ENCODE data around the gene ZBED3. TPM values are rescaled to one million over a fixed set of nuclear protein-coding genes. Genes with fewer than 3 reads are reported as not detected.

Gene ZBED3
- total and polyA plus RNA-seq, 2 of the 8 experiments (the other 6 are each of a cell fraction or from before 2014, with no cell fraction given): 7.9 to 9.4 TPM

DNA sequence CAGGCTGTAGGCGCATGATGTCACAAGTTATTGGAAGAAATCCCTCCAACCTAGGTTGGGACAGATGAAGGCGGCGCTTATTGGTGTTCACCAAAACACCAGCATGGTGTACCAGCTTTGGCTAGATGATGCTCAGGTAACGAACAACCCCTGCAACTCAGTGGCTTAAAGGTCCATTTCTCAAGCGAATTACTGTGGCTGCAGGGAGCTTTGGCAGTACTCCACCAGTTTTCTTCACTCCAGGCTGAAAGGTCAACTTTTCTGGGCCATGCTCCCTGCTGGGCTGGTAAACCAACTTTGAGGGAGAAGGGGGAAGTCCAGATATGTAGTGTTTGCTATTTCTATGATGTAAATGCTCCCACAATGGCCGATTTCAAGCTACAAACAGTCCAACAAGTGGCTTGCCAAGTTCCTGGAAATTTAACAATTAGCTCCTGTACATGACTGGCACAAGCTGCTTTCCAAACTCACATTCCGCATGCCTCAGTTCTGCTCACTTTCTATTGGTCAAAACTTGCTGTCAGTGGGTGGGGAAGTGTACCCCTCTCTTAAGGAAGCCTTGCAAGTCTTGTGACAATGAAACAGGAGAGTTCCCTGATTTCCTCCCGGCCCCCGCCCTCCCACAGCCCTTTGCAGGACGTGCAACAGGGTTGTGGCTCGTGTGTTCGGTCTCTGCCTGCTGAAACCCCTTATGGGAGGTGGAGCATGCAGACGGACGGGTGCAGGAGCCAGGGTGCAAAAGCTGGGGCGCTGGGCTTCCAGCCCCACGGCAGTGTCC is 588 bp upstream of the ZBED3 start:
- peak overlapping the region; percentile 79 for H2AFZ ChIP-seq (ENCODE audit: low read length)
- peak overlapping the region; percentile 17 for H3K4ac ChIP-seq (replicated peaks; ENCODE audit: insufficient read length, low read depth, low read length)
- H3K4me1 ChIP-seq (replicated peaks in 1 of 4; ENCODE audit: control insufficient read depth in 3 of 4, insufficient read depth in 4 of 4, low read length in 3 of 4): peaks cover 6 to 10% (median 8%) of the 10 kb centered on the region in 4 experiments; a peak in 6 of 7 replicates
- H2AK5ac ChIP-seq (ENCODE audit: low read depth, low read length): no peak overlapping the region
- peak overlapping the region; percentile 90 for H2BK12ac ChIP-seq (ENCODE audit: low read depth, low read length)
- no peak overlapping the region; the same call in 1 of the 2 replicates for H3K27ac ChIP-seq (ENCODE audit: low read depth, low read length)
- no peak overlapping the region for H3K23ac ChIP-seq (ENCODE audit: insufficient read length)
- H4K91ac ChIP-seq (replicated peaks; ENCODE audit: insufficient read length, low read length): peak overlapping the region; percentile 89
- TF ChIP-seq HDAC2 (IDR thresholded peaks at IDR 0.05; ENCODE audit: borderline replicate concordance in 1 of 2, low read depth in 2 of 2, low read length in 2 of 2) (0 out of 4 replicates have a peak, but pooled peaks of 1 of the 2 experiments have one; percentile 1), RAD21 (IDR thresholded peaks at IDR 0.05 in 1 of 2, conservative IDR thresholded peaks at IDR 0.05 in 1 of 2; ENCODE audit: low read depth in 2 of 2, low read length in 2 of 2) (no peak), KDM1A (IDR thresholded peaks at IDR 0.05; ENCODE audit: borderline replicate concordance, low read length) (no peak), EP300 (IDR thresholded peaks at IDR 0.05; ENCODE audit: borderline replicate concordance in 1 of 2, low read depth in 2 of 2, low read length in 2 of 2) (no peak), POLR2A (IDR thresholded peaks at IDR 0.05; ENCODE audit: control extremely low read depth in 1 of 2, low read depth in 2 of 2, low read length in 2 of 2) (peak in 1 of 2 experiments; percentile 59; a peak in 1 of 3 replicates)
- TF ChIP-seq, protein P1, sequence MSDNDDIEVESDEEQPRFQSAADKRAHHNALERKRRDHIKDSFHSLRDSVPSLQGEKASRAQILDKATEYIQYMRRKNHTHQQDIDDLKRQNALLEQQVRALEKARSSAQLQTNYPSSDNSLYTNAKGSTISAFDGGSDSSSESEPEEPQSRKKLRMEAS (IDR thresholded peaks at IDR 0.05): peak; percentile 29; the same call in 1 of the 2 replicates
- H2BK5ac ChIP-seq (ENCODE audit: low read depth, low read length): peak overlapping the region; percentile 99
- POLR2A ChIA-PET (ENCODE audit: partially characterized antibody): interaction anchor here (0.6 to 5.4 kb wide), 17 partner anchors 8 to 1168 kb away, joined by 3 to 76 read pairs (median 8); partner anchors contain the start of genes AGGF1, F2RL1 and WDR41
- peak overlapping the region; percentile 54; the same call in 1 of the 2 replicates for H4K8ac ChIP-seq (ENCODE audit: extremely low read depth, insufficient read depth, low read length)
- H3K23me2 ChIP-seq (ENCODE audit: low read depth, low read length): peaks cover 7% of the 10 kb centered on the region
- H3K4me3 ChIP-seq (ENCODE audit: extremely low read depth in 1 of 4, insufficient read depth in 2 of 4, low read depth in 3 of 4, low read length in 4 of 4): peak overlapping the region; percentile 58 to 87 (median 74)
- peak overlapping the region; percentile 73; the same call in 1 of the 2 replicates for H2BK15ac ChIP-seq (ENCODE audit: low read length)
- H2BK20ac ChIP-seq (ENCODE audit: low read length): no peak overlapping the region
- no peaks in the 10 kb centered on the region for H3K79me1 ChIP-seq (ENCODE audit: low read depth, low read length)
- H2BK120ac ChIP-seq (replicated peaks; ENCODE audit: low read depth, low read length): peak overlapping the region; percentile 52
- peak overlapping the region; percentile 78 to 85 for H3K4me2 ChIP-seq (ENCODE audit: insufficient read depth in 1 of 2, low read depth in 2 of 2, low read length in 2 of 2)
- WGBS, 2 experiments (ENCODE audit: extremely low coverage in 1 of 2, insufficient coverage in 1 of 2, insufficient read length in 1 of 2, insufficient replicate concordance in 2 of 2, low coverage in 1 of 2, low lambda C conversion rate in 2 of 2, missing lambda C conversion rate in 1 of 2): 59% methylated on average over 16 of the region's 16 CpGs; no CpG with 5 or more reads in 1 of the 2 experiments
- no peaks in the 10 kb centered on the region for H4K20me1 ChIP-seq (replicated peaks in 1 of 2; ENCODE audit: control insufficient read depth in 1 of 2, insufficient read depth in 2 of 2, low read length in 2 of 2)
- peaks cover 0 to 4% of the 10 kb centered on the region in 2 experiments; a peak in 2 of 4 replicates for H3K9me3 ChIP-seq (ENCODE audit: insufficient read depth in 2 of 2, low read depth in 1 of 2, low read length in 1 of 2)
- peak overlapping the region; percentile 95 for H3K18ac ChIP-seq (ENCODE audit: extremely low read depth, low read length)
- H3K27me3 ChIP-seq (replicated peaks in 1 of 4; ENCODE audit: control insufficient read depth in 3 of 4, extremely low read depth in 1 of 4, insufficient read depth in 3 of 4, low read length in 3 of 4): no peaks in the 10 kb centered on the region
- H4K5ac ChIP-seq (ENCODE audit: insufficient read length, low read depth, low read length): peak overlapping the region; percentile 54
- peaks cover 0 to 7% (median 3%) of the 10 kb centered on the region in 4 experiments; a peak in 5 of 8 replicates for H3K36me3 ChIP-seq (ENCODE audit: control insufficient read depth in 2 of 4, insufficient read depth in 4 of 4, low read length in 3 of 4)
- no peak overlapping the region for H3K14ac ChIP-seq (ENCODE audit: insufficient read length)
- H3K56ac ChIP-seq (replicated peaks; ENCODE audit: insufficient read length, low read depth, low read length): no peak overlapping the region
- peaks cover 0 to 7% of the 10 kb centered on the region in 2 experiments; a peak in 1 of 4 replicates for H3K79me2 ChIP-seq (ENCODE audit: control insufficient read depth in 1 of 2, insufficient read depth in 2 of 2, low read length in 2 of 2)
- DNase-seq (ENCODE audit: low read depth in 1 of 2, low spot score in 2 of 2) (peak in 1 of 2 experiments; percentile 48), FAIRE-seq (peak; percentile 28)
- H3K9ac ChIP-seq (replicated peaks in 1 of 4; ENCODE audit: extremely low read depth in 1 of 4, low read depth in 3 of 4, low read length in 3 of 4): peak overlapping the region in 3 of 4 experiments; percentile 91 to 93 (median 92); a peak in 6 of 7 replicates
- CTCF ChIA-PET (ENCODE audit: partially characterized antibody): interaction anchor here (0.6 to 1.9 kb wide), 11 partner anchors 10 to 1659 kb away, joined by 3 to 7 read pairs (median 3); partner anchors contain the start of gene AGGF1
